Skeletal muscle tissue (tissue), 4 donors: ENCODE data around the gene ST3GAL4. TPM values are rescaled to one million over a fixed set of nuclear protein-coding genes. Genes with fewer than 3 reads are reported as not detected.

Experiments
- H3K27ac ChIP-seq: one replicate; pipeline ENCODE4 v1.7.0; 2013; ENCODE audit warnings: mild to moderate bottlenecking, low read depth, low read length, inconsistent platforms
- H3K27me3 ChIP-seq, 3 donors: one replicate each; pipeline ENCODE4 v1.7.0; 2013; ENCODE audit warnings: low read length in 3 of 3; ENCODE audit not compliant: control insufficient read depth in 3 of 3, insufficient read depth in 3 of 3
- H3K36me3 ChIP-seq, 3 donors: one replicate each; pipeline ENCODE4 v1.7.0; 2013; ENCODE audit warnings: low read length in 3 of 3; ENCODE audit not compliant: control insufficient read depth in 3 of 3, insufficient read depth in 3 of 3
- H3K4me1 ChIP-seq, 3 donors: one replicate each; pipeline ENCODE4 v1.7.0; 2013; ENCODE audit warnings: low read length in 3 of 3, mild to moderate bottlenecking in 3 of 3; ENCODE audit not compliant: control insufficient read depth in 3 of 3, insufficient read depth in 3 of 3
- H3K4me3 ChIP-seq, 3 donors: one replicate each; pipeline ENCODE4 v1.7.0; 2013; ENCODE audit warnings: low read length in 3 of 3
- H3K9ac ChIP-seq, 3 donors: one replicate each; pipeline ENCODE4 v1.7.0; 2013; ENCODE audit warnings: low read length in 3 of 3, mild to moderate bottlenecking in 3 of 3, moderate library complexity in 2 of 3, low read depth in 1 of 3
- H3K9me3 ChIP-seq, 3 donors: one replicate each; pipeline ENCODE4 v1.7.0; 2013; ENCODE audit warnings: low read length in 3 of 3; ENCODE audit not compliant: control insufficient read depth in 3 of 3
- total RNA-seq: library from RNA; depleted of rRNA; stranded (reverse); fragments of >200 nt; gene quantifications from one replicate; pipeline ENCODE4 v1.2.3, GENCODE V29; 2014
- donor health status: Osteomylitis.

The ST3GAL4 gene
- total RNA-seq, 1 donor from 2014 or later, result 20.9 TPM

DNA sequence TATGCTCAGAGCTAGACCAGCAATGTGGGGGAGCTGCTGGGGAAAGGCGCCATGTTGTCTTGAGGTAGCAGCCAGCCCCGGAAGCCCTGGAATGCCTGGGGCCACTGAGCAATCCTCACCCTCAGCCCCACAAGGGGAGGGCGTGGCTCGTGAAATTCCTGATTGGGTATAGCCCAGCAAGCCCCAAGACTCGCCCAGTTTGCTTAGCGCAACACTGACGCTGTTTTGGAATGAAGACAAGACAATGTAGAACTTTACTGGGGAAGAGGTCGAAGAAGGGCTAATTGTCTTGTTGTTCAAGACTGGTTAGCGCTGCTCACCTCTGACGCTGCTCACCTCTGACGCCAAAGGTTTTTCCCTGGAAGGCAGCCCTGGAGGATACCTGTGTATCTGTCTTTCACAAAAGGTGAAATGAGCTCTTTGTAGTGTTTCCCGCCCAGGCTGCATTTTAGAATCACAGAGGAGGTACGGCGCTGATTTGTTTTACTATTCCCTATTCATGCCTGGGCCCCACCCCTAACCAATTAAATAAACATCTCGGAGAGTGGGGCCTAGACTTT is 47.6 kb downstream of the ST3GAL4 start:
- Histone ChIP-seq H3K27ac (no peak overlapping the region), H3K9me3 (no peaks in the 10 kb centered on the region), H3K27me3 (no peaks in the 10 kb centered on the region), H3K4me3 (no peak overlapping the region), H3K36me3 (peaks cover 0 to 9% (median 8%) of the 10 kb centered on the region in 3 donors), H3K4me1 (no peaks in the 10 kb centered on the region), H3K9ac (no peak overlapping the region)

- H3K27me3 ChIP-seq, result no peaks in the 10 kb centered on the region
- no peak overlapping the region for H3K9ac ChIP-seq
- no peaks in the 10 kb centered on the region for H3K9me3 ChIP-seq
- H3K27ac ChIP-seq, result no peak overlapping the region
- no peak overlapping the region for H3K4me3 ChIP-seq
- H3K4me1 ChIP-seq, result no peaks in the 10 kb centered on the region
- peaks cover 0 to 14% (median 10%) of the 10 kb centered on the region in 3 donors for H3K36me3 ChIP-seq
These were observed 48.2 kb downstream of the ST3GAL4 start for GRCh38 chr11:126403658-126404057.

DNA sequence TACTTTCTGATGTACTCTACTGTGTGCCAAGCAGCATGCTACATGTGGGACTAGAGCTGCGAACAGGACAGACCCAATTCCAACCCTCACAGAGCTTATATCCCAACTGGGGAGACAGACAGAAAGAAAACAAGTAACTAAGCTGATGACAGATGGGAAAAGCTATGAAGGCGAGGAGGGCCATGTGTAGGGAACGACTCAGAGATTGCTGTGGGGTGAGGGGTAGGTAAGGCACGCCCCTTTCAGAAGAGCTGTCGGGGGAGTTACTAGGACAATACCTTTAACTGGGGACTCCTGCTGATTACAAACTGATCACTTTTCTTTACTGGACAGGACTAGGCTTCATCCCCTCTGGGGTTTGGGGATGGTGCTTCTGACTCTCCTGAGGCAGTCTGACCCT is 48.9 kb downstream of the ST3GAL4 start:
- Histone ChIP-seq H3K9ac (no peak overlapping the region), H3K4me3 (no peak overlapping the region), H3K9me3 (no peaks in the 10 kb centered on the region), H3K36me3 (peaks cover 0 to 19% (median 12%) of the 10 kb centered on the region in 3 donors), H3K27me3 (no peaks in the 10 kb centered on the region), H3K27ac (no peak overlapping the region), H3K4me1 (no peaks in the 10 kb centered on the region)

- no peak overlapping the region for H3K4me3 ChIP-seq
- H3K9me3 ChIP-seq, result no peaks in the 10 kb centered on the region
- H3K36me3 ChIP-seq, result peaks cover 0 to 19% (median 12%) of the 10 kb centered on the region in 3 donors
- no peak overlapping the region for H3K27ac ChIP-seq
- H3K27me3 ChIP-seq, result no peaks in the 10 kb centered on the region
- no peak overlapping the region for H3K9ac ChIP-seq
- H3K4me1 ChIP-seq, result no peaks in the 10 kb centered on the region
These were observed 49.9 kb downstream of the ST3GAL4 start for GRCh38 chr11:126405374-126405773.

DNA sequence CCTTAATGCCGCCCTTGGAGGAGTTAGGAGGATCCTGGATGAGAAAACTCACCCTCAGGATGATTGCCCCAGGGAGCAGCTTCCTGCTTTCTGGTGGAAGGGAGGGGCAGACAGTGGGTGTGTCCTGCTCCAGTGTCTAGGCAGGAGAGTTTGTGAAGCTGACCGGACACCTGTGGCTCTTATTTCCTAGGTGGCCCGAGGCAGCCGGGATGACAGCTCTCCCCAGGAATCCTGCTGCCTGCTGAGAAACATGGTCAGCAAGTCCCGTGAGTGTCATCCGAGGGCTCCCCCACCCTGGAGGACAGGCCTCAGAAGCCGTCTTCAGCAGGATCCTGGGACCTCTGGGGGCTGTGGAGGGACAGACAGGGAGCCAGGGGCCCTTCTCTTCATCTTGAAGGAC is 50.4 kb downstream of the ST3GAL4 start:
- no peak overlapping the region for H3K27ac ChIP-seq
- peaks cover 0 to 19% (median 12%) of the 10 kb centered on the region in 3 donors for H3K36me3 ChIP-seq
- H3K9ac ChIP-seq, result no peak overlapping the region
- no peaks in the 10 kb centered on the region for H3K27me3 ChIP-seq
- no peaks in the 10 kb centered on the region for H3K9me3 ChIP-seq
- peaks cover 0 to 2% (median 0%) of the 10 kb centered on the region in 3 donors for H3K4me1 ChIP-seq
- H3K4me3 ChIP-seq, result no peak overlapping the region

- peaks cover 0 to 19% (median 13%) of the 10 kb centered on the region in 3 donors for H3K36me3 ChIP-seq
- H3K27me3 ChIP-seq, result no peaks in the 10 kb centered on the region
- H3K4me3 ChIP-seq, result no peak overlapping the region
- H3K9ac ChIP-seq, result no peak overlapping the region
- H3K9me3 ChIP-seq, result no peaks in the 10 kb centered on the region
- H3K27ac ChIP-seq, result no peak overlapping the region
- peaks cover 0 to 2% (median 0%) of the 10 kb centered on the region in 3 donors for H3K4me1 ChIP-seq
These were observed 50.9 kb downstream of the ST3GAL4 start for GRCh38 chr11:126406368-126406767.

- Histone ChIP-seq H3K9ac (no peak overlapping the region), H3K27me3 (no peaks in the 10 kb centered on the region), H3K9me3 (no peaks in the 10 kb centered on the region), H3K27ac (no peak overlapping the region), H3K4me1 (peaks cover 0 to 2% (median 0%) of the 10 kb centered on the region in 3 donors), H3K4me3 (no peak overlapping the region), H3K36me3 (peaks cover 0 to 19% (median 14%) of the 10 kb centered on the region in 3 donors)
These were observed 51.6 kb downstream of the ST3GAL4 start for GRCh38 chr11:126407101-126407521.

DNA sequence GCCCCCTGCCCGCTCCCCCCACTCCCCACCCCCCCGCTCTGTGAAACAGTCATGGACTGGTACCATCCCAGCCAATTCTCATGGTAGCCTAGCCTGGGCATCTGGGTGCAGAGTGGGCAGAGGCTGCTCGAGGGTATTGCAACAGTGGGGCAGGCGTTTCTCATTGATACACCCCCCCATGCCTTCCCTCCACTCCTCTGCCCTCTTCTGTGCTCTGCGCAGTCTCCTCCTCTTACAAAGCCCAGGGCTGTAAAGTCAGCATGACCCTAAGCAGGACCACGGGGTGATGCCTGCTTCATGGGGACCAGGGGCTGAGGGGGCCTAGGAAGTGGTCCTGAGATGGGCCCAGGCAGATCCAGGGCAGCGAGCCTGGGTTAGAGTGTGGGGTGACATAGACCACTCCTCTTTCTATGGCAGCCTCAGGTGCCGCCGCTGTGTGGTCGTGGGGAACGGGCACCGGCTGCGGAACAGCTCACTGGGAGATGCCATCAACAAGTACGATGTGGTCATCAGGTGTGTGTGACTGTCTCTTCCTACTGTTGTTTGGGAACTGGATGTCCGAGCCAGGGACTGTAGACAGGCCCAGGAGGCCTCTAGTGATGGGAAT is 52.3 kb downstream of the ST3GAL4 start:
- H3K27ac ChIP-seq, result no peak overlapping the region
- no peak overlapping the region for H3K4me3 ChIP-seq
- peaks cover 0 to 19% (median 14%) of the 10 kb centered on the region in 3 donors for H3K36me3 ChIP-seq
- H3K4me1 ChIP-seq, result peaks cover 0 to 2% (median 0%) of the 10 kb centered on the region in 3 donors
- H3K27me3 ChIP-seq, result no peaks in the 10 kb centered on the region
- H3K9ac ChIP-seq, result no peak overlapping the region
- no peaks in the 10 kb centered on the region for H3K9me3 ChIP-seq

DNA sequence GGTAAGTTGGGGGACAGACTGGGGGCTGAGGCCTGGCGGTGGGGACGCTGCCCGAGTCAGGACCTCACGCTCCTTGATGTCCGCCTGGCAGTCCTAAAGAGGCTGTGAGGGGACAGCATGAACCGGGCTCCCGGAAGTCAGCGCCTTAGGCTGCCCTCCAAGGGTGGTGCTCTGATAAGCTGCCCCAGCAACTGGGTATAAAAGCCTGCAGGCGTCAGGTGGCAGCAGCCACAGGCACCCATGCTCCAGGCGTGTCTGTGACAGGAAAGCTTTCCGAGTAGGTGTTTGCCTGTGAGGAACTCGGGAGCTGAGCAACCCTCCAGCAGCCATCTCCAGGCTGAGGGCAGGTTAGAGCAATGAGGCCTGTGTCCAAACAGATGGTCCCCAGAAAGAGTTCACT is 53.0 kb downstream of the ST3GAL4 start:
- Histone ChIP-seq H3K27ac (no peak overlapping the region), H3K9me3 (no peaks in the 10 kb centered on the region), H3K27me3 (no peaks in the 10 kb centered on the region), H3K4me1 (peaks cover 0 to 2% (median 0%) of the 10 kb centered on the region in 3 donors), H3K4me3 (no peak overlapping the region), H3K36me3 (peaks cover 0 to 21% (median 14%) of the 10 kb centered on the region in 3 donors), H3K9ac (no peak overlapping the region)

- H3K27me3 ChIP-seq, result no peaks in the 10 kb centered on the region
- no peak overlapping the region for H3K4me3 ChIP-seq
- no peak overlapping the region for H3K27ac ChIP-seq
- H3K36me3 ChIP-seq, result peaks cover 0 to 25% (median 14%) of the 10 kb centered on the region in 3 donors
- H3K4me1 ChIP-seq, result peaks cover 0 to 3% (median 2%) of the 10 kb centered on the region in 3 donors
- no peak overlapping the region for H3K9ac ChIP-seq
- no peaks in the 10 kb centered on the region for H3K9me3 ChIP-seq
These were observed 53.6 kb downstream of the ST3GAL4 start for GRCh38 chr11:126408901-126409619.
